ENCODE results near the gene AOPEP.

- TF ChIP-seq, protein P1, sequence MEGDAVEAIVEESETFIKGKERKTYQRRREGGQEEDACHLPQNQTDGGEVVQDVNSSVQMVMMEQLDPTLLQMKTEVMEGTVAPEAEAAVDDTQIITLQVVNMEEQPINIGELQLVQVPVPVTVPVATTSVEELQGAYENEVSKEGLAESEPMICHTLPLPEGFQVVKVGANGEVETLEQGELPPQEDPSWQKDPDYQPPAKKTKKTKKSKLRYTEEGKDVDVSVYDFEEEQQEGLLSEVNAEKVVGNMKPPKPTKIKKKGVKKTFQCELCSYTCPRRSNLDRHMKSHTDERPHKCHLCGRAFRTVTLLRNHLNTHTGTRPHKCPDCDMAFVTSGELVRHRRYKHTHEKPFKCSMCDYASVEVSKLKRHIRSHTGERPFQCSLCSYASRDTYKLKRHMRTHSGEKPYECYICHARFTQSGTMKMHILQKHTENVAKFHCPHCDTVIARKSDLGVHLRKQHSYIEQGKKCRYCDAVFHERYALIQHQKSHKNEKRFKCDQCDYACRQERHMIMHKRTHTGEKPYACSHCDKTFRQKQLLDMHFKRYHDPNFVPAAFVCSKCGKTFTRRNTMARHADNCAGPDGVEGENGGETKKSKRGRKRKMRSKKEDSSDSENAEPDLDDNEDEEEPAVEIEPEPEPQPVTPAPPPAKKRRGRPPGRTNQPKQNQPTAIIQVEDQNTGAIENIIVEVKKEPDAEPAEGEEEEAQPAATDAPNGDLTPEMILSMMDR (conservative IDR thresholded peaks at IDR 0.05 in 1 of 2, IDR thresholded peaks at IDR 0.05 in 1 of 2; ENCODE audit: low read depth in 1 of 2, low read length in 2 of 2): no peak
- no peak for TF ChIP-seq EZH2 (IDR thresholded peaks at IDR 0.05; ENCODE audit: low read length, missing control alignments)
Measured at GRCh38 chr9:95062596-95063065, 336.1 kb downstream of the AOPEP start.
